GM12892 (cell line): ENCODE results near the gene ZDHHC6.

Experiments
- POLR2A ChIP-seq: IDR thresholded peaks from 2 replicates; pipeline ENCODE4 v1.6.1; 2011; ENCODE audit warnings: low read depth, low read length, control low read depth
- POLR2AphosphoS5 ChIP-seq: IDR thresholded peaks from 2 replicates; pipeline ENCODE4 v1.6.1; 2011; ENCODE audit warnings: low read depth, low read length, control low read depth
- TAF1 ChIP-seq: IDR thresholded peaks from 2 replicates; pipeline ENCODE4 v1.6.1; 2011; ENCODE audit warnings: low read depth, mild to moderate bottlenecking, control low read depth, low read length, borderline replicate concordance

DNA sequence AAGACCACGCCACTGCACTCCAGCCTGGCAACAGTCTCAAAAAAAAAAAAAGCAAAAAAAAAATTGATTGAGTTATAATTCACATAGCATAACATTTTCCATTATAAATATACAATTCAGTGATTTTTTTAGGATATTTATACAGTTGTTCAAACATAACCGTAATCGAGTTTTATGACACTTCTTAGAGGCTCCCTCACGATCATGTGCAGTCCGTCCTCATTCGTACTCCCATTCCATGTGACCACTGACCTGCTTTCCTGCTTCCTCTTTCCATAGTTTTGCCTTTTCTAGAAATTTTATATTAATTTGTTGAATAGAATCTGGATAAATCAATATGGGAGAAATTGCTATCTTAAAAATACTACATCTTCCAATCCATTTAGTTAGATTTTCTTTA, 46.0 kb upstream of the ZDHHC6 start:
- TF ChIP-seq POLR2AphosphoS5 (no peak), POLR2A (no peak), TAF1 (no peak)
